HCT116 (cell line): ENCODE results near the gene DPP6. TPM values are rescaled to one million over a fixed set of nuclear protein-coding genes. Genes with fewer than 3 reads are reported as not detected.

Experiments used
- ATAC-seq: fragments of 200-7000 bp; cut with Tn5 transposase; 2 replicates; pipeline ENCODE4 v1.9.1; 2020; ENCODE audit warnings: mild to moderate bottlenecking, moderate library complexity
- BruUV-seq: library from RNA; stranded (reverse); fragments of 400-500 nt; replicated peaks from 2 replicates; lab custom pipeline; 2021; lab: Mats Ljungman, UMichigan
- CTCF ChIA-PET: fragments of 300-600 bp; sonication (Branson Sonifier 250); formaldehyde crosslinking; loops from one replicate; lab custom pipeline; 2021; ENCODE audit warnings: antibody characterized with exemption; lab: Charles Lee
- POLR2A ChIA-PET: fragments of 300-600, 350-600 bp; sonication (Branson Sonifier 250); formaldehyde crosslinking; loops from one replicate; lab custom pipeline; 2021; ENCODE audit warnings: antibody characterized with exemption; lab: Charles Lee
- RAD21 ChIA-PET, 2 experiments: fragments of 300-600 bp; sonication (Branson Sonifier 250); formaldehyde crosslinking; loops; one replicate each; lab custom pipeline; 2023; ENCODE audit warnings: low total read pairs in 2 of 2; ENCODE audit not compliant: uncharacterized antibody in 2 of 2, unreplicated experiment in 2 of 2, low non-redundant PET in 1 of 2; lab: Charles Lee
- DNase-seq: peaks from one replicate; pipeline ENCODE4 v3.0.0-alpha.2; 2010; ENCODE audit warnings: low read depth, low spot score
- H2AFZ ChIP-seq: fragments of 200-600 bp; shearing (Covaris generic), sonication (generic); 2 replicates; pipeline ENCODE4 v1.6.1; 2017; ENCODE audit warnings: low read depth, mixed run types, mixed read lengths, antibody characterized with exemption, low read length; ENCODE audit not compliant: poor library complexity, severe bottlenecking
- H3K27ac ChIP-seq: 2 replicates; pipeline ENCODE4 v1.5.1; 2012; ENCODE audit warnings: low read depth, low read length
- H3K27me3 ChIP-seq: fragments of 200-600 bp; sonication (generic); 2 replicates; pipeline ENCODE4 v1.6.1; 2016; ENCODE audit warnings: mixed run types, low read length, mixed read lengths; ENCODE audit not compliant: insufficient read depth
- H3K36me3 ChIP-seq, 2 experiments: fragments of 200-500 bp in 1 of 2; fragments of 200-600 bp in 1 of 2; sonication (Bioruptor generic) in 1 of 2; sonication (generic) in 1 of 2; 2 replicates each; pipeline versions ENCODE4 v1.5.1 to v1.6.1; 2014 to 2016; ENCODE audit warnings: low read length in 2 of 2, inconsistent platforms in 1 of 2, mixed read lengths in 1 of 2, mixed run types in 1 of 2; ENCODE audit not compliant: insufficient read depth in 2 of 2, control insufficient read depth in 1 of 2
- H3K4me1 ChIP-seq, 2 experiments: fragments of 200-600 bp in 1 of 2; sonication (generic) in 1 of 2; 2 replicates each; pipeline versions ENCODE4 v1.5.1 to v1.6.1; 2012 to 2017; ENCODE audit warnings: low read length in 2 of 2, inconsistent platforms in 1 of 2, mild to moderate bottlenecking in 1 of 2, mixed read lengths in 1 of 2, mixed run types in 1 of 2, moderate library complexity in 1 of 2; ENCODE audit not compliant: insufficient read depth in 2 of 2, control insufficient read depth in 1 of 2
- H3K4me2 ChIP-seq: fragments of 200-600 bp; sonication (generic); 2 replicates; pipeline ENCODE4 v1.6.1; 2017; ENCODE audit warnings: mixed run types, low read length, mixed read lengths
- H3K4me3 ChIP-seq, 2 experiments: fragments of 200-600 bp in 1 of 2; sonication (generic) in 1 of 2; replicated peaks in 1 of 2; 2 replicates each; pipeline ENCODE4 v1.5.1; 2011 to 2016; ENCODE audit warnings: low read length in 2 of 2, control low read depth in 1 of 2, low read depth in 1 of 2, mild to moderate bottlenecking in 1 of 2, mixed read lengths in 1 of 2, mixed run types in 1 of 2
- H3K79me2 ChIP-seq: fragments of 200-600 bp; sonication (generic); 2 replicates; pipeline ENCODE4 v1.6.1; 2017; ENCODE audit warnings: mild to moderate bottlenecking, mixed run types, low read length, moderate library complexity, mixed read lengths; ENCODE audit not compliant: insufficient read depth
- H3K9ac ChIP-seq: fragments of 200-600 bp; sonication (generic); 2 replicates; pipeline ENCODE4 v1.6.1; 2016; ENCODE audit warnings: low read length, mixed read lengths
- H3K9me2 ChIP-seq: fragments of 200-600 bp; sonication (generic), shearing (Covaris generic); 2 replicates; pipeline ENCODE4 v1.6.1; 2017; ENCODE audit warnings: mixed run types, mild to moderate bottlenecking, moderate library complexity; ENCODE audit not compliant: insufficient read depth
- H3K9me3 ChIP-seq, 2 experiments: fragments of 200-500 bp in 1 of 2; fragments of 200-600 bp in 1 of 2; sonication (Bioruptor generic) in 1 of 2; sonication (generic) in 1 of 2; 2 replicates each; pipeline ENCODE4 v1.6.1; 2014 to 2017; ENCODE audit warnings: low read length in 2 of 2, mixed read lengths in 2 of 2, inconsistent platforms in 1 of 2, low read depth in 1 of 2, mild to moderate bottlenecking in 1 of 2, mixed run types in 1 of 2, moderate library complexity in 1 of 2; ENCODE audit not compliant: control insufficient read depth in 1 of 2, insufficient read depth in 1 of 2
- H4K20me1 ChIP-seq: fragments of 200-600 bp; sonication (generic), shearing (Covaris generic); 2 replicates; pipeline ENCODE4 v1.6.1; 2017; ENCODE audit warnings: mixed run types, mild to moderate bottlenecking, moderate library complexity; ENCODE audit not compliant: insufficient read depth
- CEBPB ChIP-seq: IDR thresholded peaks from 2 replicates; pipeline ENCODE4 v1.6.1; 2012; ENCODE audit warnings: low read depth
- EGR1 ChIP-seq: IDR thresholded peaks from 2 replicates; pipeline ENCODE4 v1.6.1; 2012; ENCODE audit warnings: low read depth
- ELF1 ChIP-seq: IDR thresholded peaks from 2 replicates; pipeline ENCODE4 v1.6.1; 2012; ENCODE audit warnings: low read depth, borderline replicate concordance
- FOSL1 ChIP-seq: IDR thresholded peaks from 2 replicates; pipeline ENCODE4 v1.6.1; 2012; ENCODE audit warnings: low read depth
- JUND ChIP-seq: IDR thresholded peaks from 2 replicates; pipeline ENCODE4 v1.6.1; 2012
- POLR2A ChIP-seq: IDR thresholded peaks from 2 replicates; pipeline ENCODE4 v1.7.0; 2011; ENCODE audit warnings: borderline replicate concordance; ENCODE audit not compliant: insufficient read depth, insufficient read length; ENCODE audit errors: extremely low read depth
- RAD21 ChIP-seq: IDR thresholded peaks from 2 replicates; pipeline ENCODE4 v1.6.1; 2012; ENCODE audit warnings: low read depth, mild to moderate bottlenecking
- SIN3A ChIP-seq: IDR thresholded peaks from 2 replicates; pipeline ENCODE4 v1.6.1; 2012; ENCODE audit warnings: low read depth
- SP1 ChIP-seq: IDR thresholded peaks from 2 replicates; pipeline ENCODE4 v1.6.1; 2012; ENCODE audit warnings: low read depth
- SRF ChIP-seq: IDR thresholded peaks from 2 replicates; pipeline ENCODE4 v1.6.1; 2012; ENCODE audit warnings: low read depth
- TCF7L2 ChIP-seq: IDR thresholded peaks from 2 replicates; pipeline ENCODE4 v1.7.0; 2011; ENCODE audit warnings: borderline replicate concordance, inconsistent platforms; ENCODE audit not compliant: insufficient read depth, insufficient read length; ENCODE audit errors: extremely low read depth
- ZNF274 ChIP-seq: fragments of 200-500 bp; sonication (Bioruptor generic); IDR thresholded peaks from 2 replicates; pipeline ENCODE4 v1.6.1; 2014; ENCODE audit warnings: mild to moderate bottlenecking, low read depth, low read length, inconsistent platforms
- intact Hi-C: fragments of 100-400 bp; cut with micrococcal nuclease; formaldehyde crosslinking; loops from 2 replicates; pipeline ENCODE4 v1.10.0; 2022
- total RNA-seq: library from RNA; stranded (reverse); gene quantifications from one replicate; pipeline ENCODE4 v1.2.1, GENCODE V29; 2021; ENCODE audit not compliant: unreplicated experiment
- TF ChIP-seq, protein P1 (sequence below): IDR thresholded peaks from 2 replicates; pipeline ENCODE4 v1.6.1; 2012; ENCODE audit warnings: low read depth
- TF ChIP-seq, protein P2 (sequence below): IDR thresholded peaks from 2 replicates; pipeline ENCODE4 v1.6.1; 2012
- TF ChIP-seq, protein P3 (sequence below): IDR thresholded peaks from 2 replicates; pipeline ENCODE4 v1.6.1; 2011; ENCODE audit warnings: mild to moderate bottlenecking, low read length, moderate library complexity; ENCODE audit not compliant: insufficient replicate concordance; ENCODE audit errors: extremely low read depth

The DPP6 gene
- total RNA-seq, 1 experiment from 2014 or later: not detected

DNA sequence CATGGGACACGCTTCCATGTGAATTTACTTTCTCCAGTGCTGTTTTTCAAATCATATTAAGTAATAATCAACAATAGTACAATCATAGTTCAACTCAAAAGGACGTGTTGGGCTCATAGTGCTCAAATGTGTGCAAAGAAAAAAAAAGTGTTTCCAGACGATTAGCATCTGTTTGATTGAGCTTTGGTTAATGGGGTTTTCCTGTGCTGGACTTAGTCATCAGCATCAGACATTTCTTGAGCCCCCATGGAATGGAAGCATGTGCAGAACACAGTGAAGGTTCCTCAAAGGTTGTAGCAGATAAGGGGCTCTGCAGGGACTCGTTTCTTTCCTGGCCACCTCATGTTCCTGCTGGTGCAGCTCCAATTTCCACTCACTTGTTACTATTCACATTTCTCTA, 716.8 kb downstream of the DPP6 start:
- H3K36me3 ChIP-seq: no peaks in the 10 kb centered on the region
- intact Hi-C loops: no loop called here

More for the DNA sequence above, 716.8 kb downstream of the DPP6 start:
- no peaks in the 10 kb centered on the region for H3K27me3 ChIP-seq
- ChIA-PET POLR2A (no interaction called here), CTCF (no interaction called here), RAD21 (no interaction called here)
- H3K9ac ChIP-seq: no peak overlapping the region
- H2AFZ ChIP-seq: no peak overlapping the region
- no peak for ATAC-seq
- no peak overlapping the region for H3K27ac ChIP-seq
- H3K4me3 ChIP-seq: no peak overlapping the region
- no peaks in the 10 kb centered on the region for H3K9me2 ChIP-seq
- no peaks in the 10 kb centered on the region for H3K79me2 ChIP-seq
- H3K4me1 ChIP-seq: no peaks in the 10 kb centered on the region; a peak in 1 of 4 replicates
- H3K4me2 ChIP-seq: no peak overlapping the region
- no TSS peak for BruUV-seq
- DNase-seq: no peak
- no peaks in the 10 kb centered on the region for H4K20me1 ChIP-seq
- TF ChIP-seq SIN3A (no peak), JUND (no peak), POLR2A (no peak), TCF7L2 (no peak), ELF1 (no peak), SP1 (no peak), ZNF274 (no peak), RAD21 (no peak), FOSL1 (no peak), SRF (no peak), EGR1 (no peak), CEBPB (no peak)
- TF ChIP-seq, protein P1, sequence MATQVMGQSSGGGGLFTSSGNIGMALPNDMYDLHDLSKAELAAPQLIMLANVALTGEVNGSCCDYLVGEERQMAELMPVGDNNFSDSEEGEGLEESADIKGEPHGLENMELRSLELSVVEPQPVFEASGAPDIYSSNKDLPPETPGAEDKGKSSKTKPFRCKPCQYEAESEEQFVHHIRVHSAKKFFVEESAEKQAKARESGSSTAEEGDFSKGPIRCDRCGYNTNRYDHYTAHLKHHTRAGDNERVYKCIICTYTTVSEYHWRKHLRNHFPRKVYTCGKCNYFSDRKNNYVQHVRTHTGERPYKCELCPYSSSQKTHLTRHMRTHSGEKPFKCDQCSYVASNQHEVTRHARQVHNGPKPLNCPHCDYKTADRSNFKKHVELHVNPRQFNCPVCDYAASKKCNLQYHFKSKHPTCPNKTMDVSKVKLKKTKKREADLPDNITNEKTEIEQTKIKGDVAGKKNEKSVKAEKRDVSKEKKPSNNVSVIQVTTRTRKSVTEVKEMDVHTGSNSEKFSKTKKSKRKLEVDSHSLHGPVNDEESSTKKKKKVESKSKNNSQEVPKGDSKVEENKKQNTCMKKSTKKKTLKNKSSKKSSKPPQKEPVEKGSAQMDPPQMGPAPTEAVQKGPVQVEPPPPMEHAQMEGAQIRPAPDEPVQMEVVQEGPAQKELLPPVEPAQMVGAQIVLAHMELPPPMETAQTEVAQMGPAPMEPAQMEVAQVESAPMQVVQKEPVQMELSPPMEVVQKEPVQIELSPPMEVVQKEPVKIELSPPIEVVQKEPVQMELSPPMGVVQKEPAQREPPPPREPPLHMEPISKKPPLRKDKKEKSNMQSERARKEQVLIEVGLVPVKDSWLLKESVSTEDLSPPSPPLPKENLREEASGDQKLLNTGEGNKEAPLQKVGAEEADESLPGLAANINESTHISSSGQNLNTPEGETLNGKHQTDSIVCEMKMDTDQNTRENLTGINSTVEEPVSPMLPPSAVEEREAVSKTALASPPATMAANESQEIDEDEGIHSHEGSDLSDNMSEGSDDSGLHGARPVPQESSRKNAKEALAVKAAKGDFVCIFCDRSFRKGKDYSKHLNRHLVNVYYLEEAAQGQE: no peak
- TF ChIP-seq, protein P2, sequence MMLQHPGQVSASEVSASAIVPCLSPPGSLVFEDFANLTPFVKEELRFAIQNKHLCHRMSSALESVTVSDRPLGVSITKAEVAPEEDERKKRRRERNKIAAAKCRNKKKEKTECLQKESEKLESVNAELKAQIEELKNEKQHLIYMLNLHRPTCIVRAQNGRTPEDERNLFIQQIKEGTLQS: no peak
- TF ChIP-seq, protein P3, sequence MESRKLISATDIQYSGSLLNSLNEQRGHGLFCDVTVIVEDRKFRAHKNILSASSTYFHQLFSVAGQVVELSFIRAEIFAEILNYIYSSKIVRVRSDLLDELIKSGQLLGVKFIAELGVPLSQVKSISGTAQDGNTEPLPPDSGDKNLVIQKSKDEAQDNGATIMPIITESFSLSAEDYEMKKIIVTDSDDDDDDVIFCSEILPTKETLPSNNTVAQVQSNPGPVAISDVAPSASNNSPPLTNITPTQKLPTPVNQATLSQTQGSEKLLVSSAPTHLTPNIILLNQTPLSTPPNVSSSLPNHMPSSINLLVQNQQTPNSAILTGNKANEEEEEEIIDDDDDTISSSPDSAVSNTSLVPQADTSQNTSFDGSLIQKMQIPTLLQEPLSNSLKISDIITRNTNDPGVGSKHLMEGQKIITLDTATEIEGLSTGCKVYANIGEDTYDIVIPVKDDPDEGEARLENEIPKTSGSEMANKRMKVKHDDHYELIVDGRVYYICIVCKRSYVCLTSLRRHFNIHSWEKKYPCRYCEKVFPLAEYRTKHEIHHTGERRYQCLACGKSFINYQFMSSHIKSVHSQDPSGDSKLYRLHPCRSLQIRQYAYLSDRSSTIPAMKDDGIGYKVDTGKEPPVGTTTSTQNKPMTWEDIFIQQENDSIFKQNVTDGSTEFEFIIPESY: no peak
- no peaks in the 10 kb centered on the region for H3K9me3 ChIP-seq
